Immature natural killer cell (primary cell): ENCODE measurements around the gene RIMBP2. TPM values are rescaled to one million over a fixed set of nuclear protein-coding genes. Genes with fewer than 3 reads are reported as not detected.

Experiments used
- DNase-seq, 3 donors: peaks; one replicate each; pipeline ENCODE4 v3.0.0; 2022; ENCODE audit warnings: mixed read lengths in 1 of 3
- H3K27ac Mint-ChIP-seq, 6 donors: one replicate each; pipeline ENCODE4 v1.8.0; 2020; ENCODE audit warnings: mixed read lengths in 6 of 6, mild to moderate bottlenecking in 5 of 6, inconsistent platforms in 4 of 6, moderate library complexity in 3 of 6
- H3K27me3 Mint-ChIP-seq, 3 donors: one replicate each; pipeline ENCODE4 v1.8.0; 2020 to 2021; ENCODE audit warnings: low read depth in 3 of 3, mild to moderate bottlenecking in 3 of 3, mixed read lengths in 3 of 3, moderate library complexity in 3 of 3, inconsistent platforms in 1 of 3
- H3K36me3 Mint-ChIP-seq, 3 donors: one replicate each; pipeline ENCODE4 v1.8.0; 2020; ENCODE audit warnings: mixed read lengths in 3 of 3, inconsistent platforms in 2 of 3, mild to moderate bottlenecking in 2 of 3
- H3K4me1 Mint-ChIP-seq, 2 donors: one replicate each; pipeline ENCODE4 v1.8.0; 2020; ENCODE audit warnings: inconsistent platforms in 2 of 2, mild to moderate bottlenecking in 2 of 2, mixed read lengths in 2 of 2, moderate library complexity in 1 of 2
- H3K4me3 Mint-ChIP-seq, 5 donors: one replicate each; pipeline ENCODE4 v1.8.0; 2020; ENCODE audit warnings: mild to moderate bottlenecking in 5 of 5, mixed read lengths in 5 of 5, inconsistent platforms in 3 of 5, moderate library complexity in 3 of 5
- H3K9me3 Mint-ChIP-seq, 6 donors: one replicate each; pipeline ENCODE4 v1.8.0; 2020; ENCODE audit warnings: mild to moderate bottlenecking in 6 of 6, mixed read lengths in 6 of 6, inconsistent platforms in 4 of 6, moderate library complexity in 3 of 6
- polyA plus RNA-seq, 3 donors: library from polyadenylated mRNA; unstranded; fragments of 300-500 nt; fragmentation: Illumina TruSeq; gene quantifications; one replicate each; pipeline ENCODE4 v1.2.3, GENCODE V29; 2021

Gene RIMBP2
- polyA plus RNA-seq, 3 donors from 2014 or later, result not detected

GRCh38 chr12:130463818-130464670 is 252.1 kb downstream of the RIMBP2 start:
- H3K4me3 Mint-ChIP-seq, result no peak overlapping the region
- H3K27ac Mint-ChIP-seq, result no peak overlapping the region
- H3K4me1 Mint-ChIP-seq, result no peaks in the 10 kb centered on the region
- no peak for DNase-seq
- H3K36me3 Mint-ChIP-seq, result no peaks in the 10 kb centered on the region
- H3K27me3 Mint-ChIP-seq, result peaks cover 0 to 3% (median 0%) of the 10 kb centered on the region in 3 donors
- peaks cover 0 to 6% (median 0%) of the 10 kb centered on the region in 6 donors for H3K9me3 Mint-ChIP-seq

DNA sequence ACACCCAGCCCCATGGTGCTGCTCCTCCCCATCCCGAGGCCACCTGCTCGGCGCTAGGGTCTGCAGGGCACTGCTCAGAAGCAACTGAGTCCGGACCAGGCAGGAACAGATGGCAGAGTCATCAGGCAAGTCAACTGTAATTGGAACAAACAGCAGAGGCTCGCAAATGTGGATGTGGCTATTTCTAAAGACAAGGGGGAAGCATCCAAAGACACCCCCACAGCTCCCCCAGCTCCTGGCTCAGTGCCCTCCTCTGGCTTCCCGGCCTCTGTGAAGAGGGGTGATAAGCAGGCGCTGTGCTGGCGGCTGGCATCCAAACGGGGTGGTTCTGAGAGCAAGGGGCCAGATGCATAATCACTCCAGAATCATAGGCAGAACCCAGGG is 252.8 kb downstream of the RIMBP2 start:
- H3K4me3 Mint-ChIP-seq, result no peak overlapping the region

GRCh38 chr12:130462558-130463274 is 253.4 kb downstream of the RIMBP2 start:
- H3K27ac Mint-ChIP-seq, result no peak overlapping the region
- DNase-seq, result no peak
- H3K4me3 Mint-ChIP-seq, result no peak overlapping the region
- H3K36me3 Mint-ChIP-seq, result no peaks in the 10 kb centered on the region
- peaks cover 0 to 3% (median 0%) of the 10 kb centered on the region in 3 donors for H3K27me3 Mint-ChIP-seq
- H3K4me1 Mint-ChIP-seq, result no peaks in the 10 kb centered on the region
- peaks cover 0 to 6% (median 0%) of the 10 kb centered on the region in 6 donors for H3K9me3 Mint-ChIP-seq

More for the DNA sequence above, 252.8 kb downstream of the RIMBP2 start:
- Mint-ChIP-seq H3K4me1 (no peaks in the 10 kb centered on the region), H3K27ac (no peak overlapping the region), H3K27me3 (peaks cover 0 to 3% (median 0%) of the 10 kb centered on the region in 3 donors), H3K9me3 (peaks cover 0 to 6% (median 0%) of the 10 kb centered on the region in 6 donors), H3K36me3 (no peaks in the 10 kb centered on the region)
- DNase-seq, result no peak

- no peak overlapping the region for H3K4me3 Mint-ChIP-seq
- H3K4me1 Mint-ChIP-seq, result no peaks in the 10 kb centered on the region
- H3K27me3 Mint-ChIP-seq, result peaks cover 0 to 3% (median 0%) of the 10 kb centered on the region in 3 donors
- no peak for DNase-seq
- no peaks in the 10 kb centered on the region for H3K36me3 Mint-ChIP-seq
- H3K27ac Mint-ChIP-seq, result no peak overlapping the region
- H3K9me3 Mint-ChIP-seq, result peaks cover 0 to under 1% (median 0%) of the 10 kb centered on the region in 6 donors
These were observed 254.1 kb downstream of the RIMBP2 start for GRCh38 chr12:130461839-130462557.

GRCh38 chr12:130461447-130461815 is 254.7 kb downstream of the RIMBP2 start:
- no peak for DNase-seq
- Mint-ChIP-seq H3K4me1 (no peaks in the 10 kb centered on the region), H3K9me3 (no peaks in the 10 kb centered on the region), H3K27ac (no peak overlapping the region), H3K4me3 (no peak overlapping the region), H3K27me3 (peaks cover 0 to 3% (median 0%) of the 10 kb centered on the region in 3 donors), H3K36me3 (no peaks in the 10 kb centered on the region)

- H3K27ac Mint-ChIP-seq, result no peak overlapping the region
- H3K4me1 Mint-ChIP-seq, result no peaks in the 10 kb centered on the region
- H3K9me3 Mint-ChIP-seq, result no peaks in the 10 kb centered on the region
- peaks cover 0 to 3% (median 0%) of the 10 kb centered on the region in 3 donors for H3K27me3 Mint-ChIP-seq
- H3K36me3 Mint-ChIP-seq, result no peaks in the 10 kb centered on the region
- DNase-seq, result no peak
- H3K4me3 Mint-ChIP-seq, result no peak overlapping the region
These were observed 255.3 kb downstream of the RIMBP2 start for GRCh38 chr12:130460611-130461446.

- Mint-ChIP-seq H3K36me3 (no peaks in the 10 kb centered on the region), H3K4me1 (no peaks in the 10 kb centered on the region), H3K27ac (no peak overlapping the region), H3K9me3 (no peaks in the 10 kb centered on the region), H3K4me3 (no peak overlapping the region), H3K27me3 (peaks cover 0 to 3% (median 0%) of the 10 kb centered on the region in 3 donors)
- no peak for DNase-seq
These were observed 256.2 kb downstream of the RIMBP2 start for GRCh38 chr12:130459916-130460315.

DNA sequence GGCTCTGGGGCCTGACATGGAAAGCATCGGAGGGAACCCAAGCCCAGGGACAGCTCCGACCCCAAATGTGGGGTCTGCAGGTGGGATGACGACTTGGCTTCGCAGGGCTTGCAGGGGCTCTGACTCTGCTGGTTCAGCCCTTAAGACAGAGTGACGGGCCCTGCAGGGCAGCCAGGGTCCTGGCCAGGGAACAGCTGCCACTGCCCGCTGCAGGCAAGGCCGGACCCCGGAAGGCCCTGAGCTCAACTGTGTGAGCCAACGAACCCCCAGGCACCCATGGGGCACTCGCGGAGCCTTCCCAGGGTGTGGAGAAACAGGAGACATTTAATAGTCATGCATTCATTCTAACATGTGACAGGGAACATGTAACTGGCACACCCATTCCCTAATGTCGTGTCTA is 257.8 kb downstream of the RIMBP2 start:
- Mint-ChIP-seq H3K4me3 (no peak overlapping the region), H3K27me3 (no peaks in the 10 kb centered on the region), H3K4me1 (no peaks in the 10 kb centered on the region), H3K27ac (no peak overlapping the region), H3K36me3 (no peaks in the 10 kb centered on the region), H3K9me3 (no peaks in the 10 kb centered on the region)
- DNase-seq, result no peak

- no peaks in the 10 kb centered on the region for H3K27me3 Mint-ChIP-seq
- H3K27ac Mint-ChIP-seq, result no peak overlapping the region
- no peak overlapping the region for H3K4me3 Mint-ChIP-seq
- H3K36me3 Mint-ChIP-seq, result no peaks in the 10 kb centered on the region
- H3K4me1 Mint-ChIP-seq, result no peaks in the 10 kb centered on the region
- no peak for DNase-seq
- H3K9me3 Mint-ChIP-seq, result no peaks in the 10 kb centered on the region
These were observed 258.9 kb downstream of the RIMBP2 start for GRCh38 chr12:130457215-130457614.

DNA sequence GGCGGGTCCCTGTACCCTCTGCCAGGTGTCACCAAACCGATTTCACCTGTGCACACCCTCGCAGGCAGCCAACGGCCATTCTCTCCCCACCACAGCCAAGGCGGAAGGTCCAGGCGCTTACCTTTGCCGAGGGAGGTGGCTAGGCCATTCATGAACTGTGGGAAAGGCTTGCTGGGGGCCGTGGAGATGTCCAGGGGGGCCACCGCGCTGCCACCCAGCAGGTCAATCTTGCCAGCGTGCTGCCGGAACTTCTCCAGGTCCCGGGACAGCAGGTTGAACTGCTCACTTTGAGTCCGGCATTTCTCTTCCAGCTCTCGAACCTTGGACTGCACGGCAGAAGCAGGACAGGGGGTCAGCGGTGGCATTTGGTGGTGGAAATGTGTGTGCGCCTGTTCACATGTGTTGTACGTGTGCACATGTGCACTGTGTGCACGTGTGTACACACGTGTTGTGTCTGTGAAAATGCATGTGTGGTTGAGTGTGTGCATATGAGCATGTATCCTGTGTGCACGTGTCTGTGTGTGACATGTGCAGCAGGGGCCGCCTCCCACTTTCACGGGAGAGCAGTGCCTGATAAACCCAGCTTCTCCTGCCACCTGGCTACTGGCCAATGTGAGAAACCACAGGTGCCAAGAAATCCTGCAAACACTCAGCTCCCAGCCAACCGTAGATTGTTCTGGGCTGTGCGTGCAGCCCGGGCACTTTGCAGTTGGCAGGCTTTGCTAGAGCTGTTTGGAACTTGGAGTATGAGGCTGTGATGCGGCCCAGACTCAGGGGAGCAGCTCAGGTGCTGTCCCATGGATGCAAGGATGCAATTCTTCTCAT is 259.5 kb downstream of the RIMBP2 start:
- no peaks in the 10 kb centered on the region for H3K27me3 Mint-ChIP-seq
- H3K36me3 Mint-ChIP-seq, result no peaks in the 10 kb centered on the region
- H3K4me1 Mint-ChIP-seq, result no peaks in the 10 kb centered on the region
- H3K27ac Mint-ChIP-seq, result no peak overlapping the region
- H3K9me3 Mint-ChIP-seq, result no peaks in the 10 kb centered on the region
- no peak for DNase-seq
- no peak overlapping the region for H3K4me3 Mint-ChIP-seq

DNA sequence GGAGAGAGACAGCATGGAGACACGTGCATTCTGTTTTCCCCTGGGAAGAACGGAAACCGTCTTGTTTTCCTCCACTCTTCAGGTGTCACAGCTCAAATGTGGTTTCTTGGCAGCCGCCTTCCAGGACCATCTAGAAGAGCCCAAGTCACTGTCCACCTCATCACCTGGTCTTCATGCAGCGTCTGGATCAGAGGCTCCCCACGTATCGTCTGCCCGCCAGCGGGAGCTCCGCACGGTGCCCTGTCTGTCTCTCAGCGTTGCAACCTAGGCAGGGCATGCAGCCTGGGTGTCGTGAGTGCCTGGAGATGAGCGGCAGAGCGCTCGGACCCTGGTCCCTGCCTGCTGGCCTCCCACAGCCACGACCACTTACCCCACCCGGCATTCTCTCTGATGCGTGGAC is 260.9 kb downstream of the RIMBP2 start:
- H3K27me3 Mint-ChIP-seq, result peaks cover 0 to 2% (median 0%) of the 10 kb centered on the region in 3 donors

GRCh38 chr12:130454296-130454695 is 261.8 kb downstream of the RIMBP2 start:
- H3K27me3 Mint-ChIP-seq, result peaks cover 0 to 2% (median 0%) of the 10 kb centered on the region in 3 donors
- no peak overlapping the region for H3K4me3 Mint-ChIP-seq
- H3K27ac Mint-ChIP-seq, result no peak overlapping the region
- H3K36me3 Mint-ChIP-seq, result no peaks in the 10 kb centered on the region
- DNase-seq, result no peak
- H3K4me1 Mint-ChIP-seq, result no peaks in the 10 kb centered on the region
- no peaks in the 10 kb centered on the region for H3K9me3 Mint-ChIP-seq

More for the DNA sequence above, 260.9 kb downstream of the RIMBP2 start:
- DNase-seq, result no peak
- no peak overlapping the region for H3K27ac Mint-ChIP-seq
- H3K36me3 Mint-ChIP-seq, result no peaks in the 10 kb centered on the region
- no peaks in the 10 kb centered on the region for H3K4me1 Mint-ChIP-seq
- no peak overlapping the region for H3K4me3 Mint-ChIP-seq
- no peaks in the 10 kb centered on the region for H3K9me3 Mint-ChIP-seq
